Upper lobe of right lung (tissue), 1 donor: ENCODE measurements around the gene RPS4Y1. TPM values are rescaled to one million over a fixed set of nuclear protein-coding genes. Genes with fewer than 3 reads are reported as not detected.
"Not testable (repeated sequence)": the region's sequence is repeated elsewhere in the genome, so short reads cannot be mapped to it uniquely, and the experiment has no call there.

Experiments
- ATAC-seq: fragments of 200-7000 bp; cut with Tn5 transposase; one replicate; pipeline ENCODE4 v1.9.1; 2020; ENCODE audit warnings: mild to moderate bottlenecking, moderate library complexity
- DNase-seq: peaks from one replicate; pipeline ENCODE4 v3.0.0-alpha.2; 2020
- H3K27ac ChIP-seq: fragments of 200-600 bp; one replicate; pipeline ENCODE4 v1.8.0; 2022
- H3K27me3 ChIP-seq: fragments of 200-600 bp; one replicate; pipeline ENCODE4 v1.8.0; 2022; ENCODE audit warnings: mild to moderate bottlenecking
- H3K36me3 ChIP-seq: fragments of 200-600 bp; one replicate; pipeline ENCODE4 v1.8.0; 2022
- H3K4me1 ChIP-seq: fragments of 200-600 bp; one replicate; pipeline ENCODE4 v1.8.0; 2022
- H3K4me3 ChIP-seq: fragments of 200-600 bp; one replicate; pipeline ENCODE4 v1.8.0; 2022; ENCODE audit warnings: mild to moderate bottlenecking
- H3K9me3 ChIP-seq: fragments of 200-600 bp; one replicate; pipeline ENCODE4 v1.8.0; 2022
- CTCF ChIP-seq: fragments of 200-600 bp; IDR thresholded peaks from one replicate; pipeline ENCODE4 v1.8.0; 2022; ENCODE audit warnings: antibody characterized with exemption
- intact Hi-C: fragments of 100-400 bp; cut with DNase I; formaldehyde crosslinking; loops from one replicate; pipeline ENCODE4 v1.11.0; 2022
- total RNA-seq: library from RNA; stranded (reverse); fragmentation: NEBNext Ultra II Directional; extraction: Animal tissue kit (Norgen Biotek cat#: 25700); gene quantifications from one replicate; pipeline ENCODE4 v1.2.1, GENCODE V29; 2021
- donor health status: DM: no; HTN: yes; CAD: no; lungs with severe emphysema.

The RPS4Y1 gene
- total RNA-seq, 1 donor from 2014 or later = 262 TPM

- no peaks in the 10 kb centered on the region for H3K4me1 ChIP-seq
- no peak for TF ChIP-seq CTCF
Observed at GRCh38 chrY:2866581-2866980, 25.2 kb downstream of the RPS4Y1 start.

GRCh38 chrY:2867469-2867868 is 26.1 kb downstream of the RPS4Y1 start:
- Histone ChIP-seq H3K9me3 (no peaks in the 10 kb centered on the region), H3K36me3 (no peaks in the 10 kb centered on the region)
- ATAC-seq = no peak

More at GRCh38 chrY:2866581-2866980, 25.2 kb downstream of the RPS4Y1 start:
- DNase-seq = no peak
- intact Hi-C loops = no loop called here
- H3K27me3 ChIP-seq = no peaks in the 10 kb centered on the region
- no peaks in the 10 kb centered on the region for H3K9me3 ChIP-seq
- H3K36me3 ChIP-seq = no peaks in the 10 kb centered on the region
- no peak for ATAC-seq
- no peak overlapping the region for H3K27ac ChIP-seq
- no peak overlapping the region for H3K4me3 ChIP-seq

GRCh38 chrY:2868035-2868607 is 26.7 kb downstream of the RPS4Y1 start:
- Histone ChIP-seq H3K36me3 (no peaks in the 10 kb centered on the region), H3K27ac (no peak overlapping the region), H3K27me3 (no peaks in the 10 kb centered on the region), H3K4me3 (no peak overlapping the region), H3K4me1 (no peaks in the 10 kb centered on the region), H3K9me3 (no peaks in the 10 kb centered on the region)
- DNase-seq (no peak), ATAC-seq (no peak)
- intact Hi-C loops = no loop called here
- TF ChIP-seq CTCF = no peak

More at GRCh38 chrY:2867469-2867868, 26.1 kb downstream of the RPS4Y1 start:
- TF ChIP-seq CTCF = no peak
- no peak overlapping the region for H3K4me3 ChIP-seq
- no peak for DNase-seq
- intact Hi-C loops = no loop called here
- H3K27me3 ChIP-seq = no peaks in the 10 kb centered on the region
- no peak overlapping the region for H3K27ac ChIP-seq
- H3K4me1 ChIP-seq = no peaks in the 10 kb centered on the region

- H3K4me3 ChIP-seq, H3K36me3 ChIP-seq, DNase-seq, ATAC-seq, H3K27ac ChIP-seq, H3K4me1 ChIP-seq, intact Hi-C loops, H3K9me3 ChIP-seq, H3K27me3 ChIP-seq: not testable (repeated sequence)
Observed at GRCh38 chrY:2872234-2872633, 30.8 kb downstream of the RPS4Y1 start.

GRCh38 chrY:2874211-2874610 is 32.8 kb downstream of the RPS4Y1 start:
- ATAC-seq (no peak), DNase-seq (no peak)
- Histone ChIP-seq H3K36me3 (no peaks in the 10 kb centered on the region), H3K9me3 (no peaks in the 10 kb centered on the region), H3K4me1 (no peaks in the 10 kb centered on the region), H3K27me3 (no peaks in the 10 kb centered on the region), H3K4me3 (no peak overlapping the region), H3K27ac (no peak overlapping the region)
- no peak for TF ChIP-seq CTCF
- intact Hi-C loops = no loop called here

GRCh38 chrY:2883561-2883960 is 42.2 kb downstream of the RPS4Y1 start:
- TF ChIP-seq CTCF = no peak
- no peak for ATAC-seq

More at GRCh38 chrY:2883561-2883960, 42.2 kb downstream of the RPS4Y1 start:
- Histone ChIP-seq H3K27ac (no peak overlapping the region), H3K9me3 (no peaks in the 10 kb centered on the region), H3K4me3 (no peak overlapping the region), H3K36me3 (no peaks in the 10 kb centered on the region), H3K27me3 (no peaks in the 10 kb centered on the region), H3K4me1 (no peaks in the 10 kb centered on the region)
- intact Hi-C loops = no loop called here
- DNase-seq = no peak
